H1 (cell line): ENCODE data around the gene SVIL. TPM values are rescaled to one million over a fixed set of nuclear protein-coding genes. Genes with fewer than 3 reads are reported as not detected.

Source experiments
- CTCF ChIA-PET: fragments of 300-600 bp; sonication (Branson Sonifier 250); formaldehyde crosslinking; loops from one replicate; lab custom pipeline; 2021; ENCODE audit not compliant: partially characterized antibody; lab: Charles Lee
- POLR2A ChIA-PET: fragments of 300-600 bp; sonication (Branson Sonifier 250); formaldehyde crosslinking; loops from one replicate; lab custom pipeline; 2021; ENCODE audit warnings: inconsistent platforms; ENCODE audit not compliant: partially characterized antibody; lab: Charles Lee
- DNase-seq, 2 experiments: peaks; one replicate each; pipeline versions ENCODE4 v3.0.0 to v3.0.0-alpha.2; 2010 to 2022; ENCODE audit warnings: low spot score in 2 of 2, low read depth in 1 of 2, mixed read lengths in 1 of 2
- FAIRE-seq: peaks from 2 replicates; lab custom pipeline; 2011; peaks lifted over from hg19 to GRCh38; lab: Jason Lieb, UNC
- H2AFZ ChIP-seq: 2 replicates; pipeline ENCODE4 v1.8.1; 2012; ENCODE audit warnings: low read length, inconsistent platforms
- H2AK5ac ChIP-seq: 2 replicates; pipeline ENCODE4 v1.6.1; 2013; ENCODE audit warnings: low read depth, low read length
- H2BK120ac ChIP-seq: replicated peaks from 2 replicates; pipeline ENCODE3; 2013; ENCODE audit warnings: low read depth, low read length, inconsistent platforms
- H2BK12ac ChIP-seq: 2 replicates; pipeline ENCODE4 v1.6.1; 2013; ENCODE audit warnings: low read depth, low read length
- H2BK15ac ChIP-seq: 2 replicates; pipeline ENCODE4 v1.6.1; 2013; ENCODE audit warnings: low read length
- H2BK20ac ChIP-seq: 2 replicates; pipeline ENCODE4 v1.6.1; 2013; ENCODE audit warnings: low read length
- H2BK5ac ChIP-seq: 2 replicates; pipeline ENCODE4 v1.6.1; 2013; ENCODE audit warnings: low read depth, low read length
- H3K14ac ChIP-seq: 2 replicates; pipeline ENCODE4 v1.6.1; 2013; ENCODE audit warnings: inconsistent platforms; ENCODE audit not compliant: insufficient read length
- H3K18ac ChIP-seq: 2 replicates; pipeline ENCODE4 v1.6.1; 2013; ENCODE audit warnings: low read length; ENCODE audit errors: extremely low read depth
- H3K23ac ChIP-seq: 2 replicates; pipeline ENCODE4 v1.6.1; 2013; ENCODE audit warnings: inconsistent platforms; ENCODE audit not compliant: insufficient read length
- H3K23me2 ChIP-seq: 2 replicates; pipeline ENCODE4 v1.6.1; 2013; ENCODE audit warnings: low read depth, low read length
- H3K27ac ChIP-seq: 2 replicates; pipeline ENCODE4 v1.6.1; 2011; ENCODE audit warnings: low read depth, low read length, inconsistent platforms
- H3K27me3 ChIP-seq, 4 experiments: replicated peaks in 1 of 4; 1 replicate in 1 of 4; 2 replicates in 3 of 4; pipeline versions ENCODE4 v1.6.1 to v1.8.1; 2011 to 2013; ENCODE audit warnings: low read length in 3 of 4, mild to moderate bottlenecking in 3 of 4, inconsistent platforms in 2 of 4, mixed read lengths in 2 of 4, moderate library complexity in 1 of 4; ENCODE audit not compliant: control insufficient read depth in 3 of 4, insufficient read depth in 3 of 4; ENCODE audit errors: extremely low read depth in 1 of 4
- H3K36me3 ChIP-seq, 4 experiments: 2 replicates each; pipeline versions ENCODE4 v1.6.1 to v1.8.1; 2011 to 2013; ENCODE audit warnings: mild to moderate bottlenecking in 4 of 4, low read length in 3 of 4, moderate library complexity in 2 of 4, control low read depth in 1 of 4, inconsistent platforms in 1 of 4; ENCODE audit not compliant: insufficient read depth in 4 of 4, control insufficient read depth in 2 of 4
- H3K4ac ChIP-seq: replicated peaks from 2 replicates; pipeline ENCODE3; 2013; ENCODE audit warnings: low read length, low read depth, mixed read lengths, inconsistent platforms; ENCODE audit not compliant: insufficient read length
- H3K4me1 ChIP-seq, 4 experiments: replicated peaks in 1 of 4; 1 replicate in 1 of 4; 2 replicates in 3 of 4; pipeline versions ENCODE4 v1.6.1 to v1.8.1; 2011 to 2013; ENCODE audit warnings: low read length in 3 of 4, inconsistent platforms in 2 of 4, mixed read lengths in 1 of 4; ENCODE audit not compliant: insufficient read depth in 4 of 4, control insufficient read depth in 3 of 4
- H3K4me2 ChIP-seq, 2 experiments: 2 replicates each; pipeline versions ENCODE4 v1.6.1 to v1.8.1; 2011 to 2013; ENCODE audit warnings: low read depth in 2 of 2, low read length in 2 of 2, control low read depth in 1 of 2, inconsistent platforms in 1 of 2, mild to moderate bottlenecking in 1 of 2; ENCODE audit not compliant: insufficient read depth in 1 of 2
- H3K4me3 ChIP-seq, 4 experiments: fragments of 200-600, 300-600 bp in 1 of 4; sonication (generic), shearing (Covaris generic), sonication (Bioruptor Twin) in 1 of 4; 2 replicates each; pipeline versions ENCODE4 v1.5.1 to v1.8.1; 2011 to 2016; ENCODE audit warnings: low read length in 4 of 4, low read depth in 3 of 4, control low read depth in 2 of 4, inconsistent platforms in 2 of 4, mild to moderate bottlenecking in 2 of 4, mixed read lengths in 1 of 4, moderate library complexity in 1 of 4; ENCODE audit not compliant: insufficient read depth in 2 of 4; ENCODE audit errors: extremely low read depth in 1 of 4
- H3K56ac ChIP-seq: replicated peaks from 2 replicates; pipeline ENCODE3; 2013; ENCODE audit warnings: low read depth, mild to moderate bottlenecking, mixed read lengths, low read length, inconsistent platforms; ENCODE audit not compliant: insufficient read length
- H3K79me1 ChIP-seq: 2 replicates; pipeline ENCODE4 v1.6.1; 2013; ENCODE audit warnings: low read depth, low read length, control low read depth
- H3K79me2 ChIP-seq, 2 experiments: 2 replicates each; pipeline versions ENCODE4 v1.6.1 to v1.8.1; 2012 to 2013; ENCODE audit warnings: low read length in 2 of 2, mild to moderate bottlenecking in 2 of 2, inconsistent platforms in 1 of 2; ENCODE audit not compliant: insufficient read depth in 2 of 2, control insufficient read depth in 1 of 2
- H3K9ac ChIP-seq, 4 experiments: replicated peaks in 1 of 4; 1 replicate in 1 of 4; 2 replicates in 3 of 4; pipeline versions ENCODE4 v1.6.1 to v1.8.1; 2011 to 2013; ENCODE audit warnings: low read depth in 3 of 4, low read length in 3 of 4, control low read depth in 2 of 4, mild to moderate bottlenecking in 2 of 4, moderate library complexity in 2 of 4, inconsistent platforms in 1 of 4; ENCODE audit errors: extremely low read depth in 1 of 4
- H3K9me3 ChIP-seq, 2 experiments: 2 replicates each; pipeline versions ENCODE4 v1.6.1 to v1.8.1; 2012 to 2013; ENCODE audit warnings: mild to moderate bottlenecking in 2 of 2, moderate library complexity in 2 of 2, control low read depth in 1 of 2, inconsistent platforms in 1 of 2, low read depth in 1 of 2, low read length in 1 of 2, mixed read lengths in 1 of 2; ENCODE audit not compliant: insufficient read depth in 2 of 2
- H4K20me1 ChIP-seq, 2 experiments: replicated peaks in 1 of 2; 2 replicates each; pipeline versions ENCODE3 to v1.8.1; 2011 to 2013; ENCODE audit warnings: inconsistent platforms in 2 of 2, low read length in 2 of 2, mild to moderate bottlenecking in 1 of 2; ENCODE audit not compliant: insufficient read depth in 2 of 2, control insufficient read depth in 1 of 2
- H4K5ac ChIP-seq: 2 replicates; pipeline ENCODE4 v1.6.1; 2013; ENCODE audit warnings: low read length, low read depth, mixed read lengths, inconsistent platforms; ENCODE audit not compliant: insufficient read length
- H4K8ac ChIP-seq: 2 replicates; pipeline ENCODE4 v1.8.0; 2013; ENCODE audit warnings: mild to moderate bottlenecking, moderate library complexity, low read length, inconsistent platforms; ENCODE audit not compliant: insufficient read depth; ENCODE audit errors: extremely low read depth
- H4K91ac ChIP-seq: replicated peaks from 2 replicates; pipeline ENCODE3; 2013; ENCODE audit warnings: low read length, mixed read lengths, inconsistent platforms; ENCODE audit not compliant: insufficient read length
- BACH1 ChIP-seq: IDR thresholded peaks from 2 replicates; pipeline ENCODE4 v1.6.1; 2012; ENCODE audit warnings: low read length, improper control_type of control experiment
- CTBP2 ChIP-seq: IDR thresholded peaks from 2 replicates; pipeline ENCODE4 v1.7.0; 2011; ENCODE audit warnings: borderline replicate concordance, mild to moderate bottlenecking, moderate library complexity, mixed read lengths, low read length; ENCODE audit not compliant: insufficient read depth, insufficient read length
- FOSL1 ChIP-seq: IDR thresholded peaks from 2 replicates; pipeline ENCODE4 v1.6.1; 2011; ENCODE audit warnings: mild to moderate bottlenecking, low read depth, low read length, moderate library complexity; ENCODE audit not compliant: insufficient read depth
- KDM5A ChIP-seq: fragments of 200-600 bp; IDR thresholded peaks from 2 replicates; pipeline ENCODE4 v1.7.1; 2012; ENCODE audit warnings: mild to moderate bottlenecking, low read length, inconsistent platforms, mixed read lengths
- MAFK ChIP-seq: IDR thresholded peaks from 2 replicates; pipeline ENCODE4 v1.6.1; 2012; ENCODE audit warnings: low read depth, mild to moderate bottlenecking, improper control_type of control experiment, low read length
- POU5F1 ChIP-seq: IDR thresholded peaks from 2 replicates; pipeline ENCODE4 v1.6.1; 2011; ENCODE audit warnings: low read depth, mild to moderate bottlenecking, low read length, moderate library complexity
- RFX5 ChIP-seq: IDR thresholded peaks from 2 replicates; pipeline ENCODE4 v1.6.1; 2011; ENCODE audit warnings: low read depth, low read length, improper control_type of control experiment, borderline replicate concordance
- RXRA ChIP-seq: IDR thresholded peaks from 2 replicates; pipeline ENCODE4 v1.6.1; 2011; ENCODE audit warnings: low read depth, mild to moderate bottlenecking, low read length, moderate library complexity; ENCODE audit not compliant: insufficient read depth
- SP2 ChIP-seq: IDR thresholded peaks from 2 replicates; pipeline ENCODE4 v1.6.1; 2012; ENCODE audit warnings: mild to moderate bottlenecking, low read length, inconsistent platforms
- SP4 ChIP-seq: IDR thresholded peaks from 2 replicates; pipeline ENCODE4 v1.6.1; 2012; ENCODE audit warnings: low read length, inconsistent platforms
- WGBS, 2 experiments: shearing (Covaris generic) in 1 of 2; methylation state at CpG; one replicate each; pipeline versions ENCODE4 v1.1.6 to v1.1.7; 2013 to 2015; ENCODE audit warnings: low lambda C conversion rate in 2 of 2, mixed read lengths in 2 of 2, inconsistent platforms in 1 of 2, low coverage in 1 of 2, missing lambda C conversion rate in 1 of 2; ENCODE audit not compliant: insufficient replicate concordance in 2 of 2, insufficient coverage in 1 of 2, insufficient read length in 1 of 2; ENCODE audit errors: extremely low coverage in 1 of 2, missing lambda C conversion rate in 1 of 2; 5-methylcytosine and 5-hydroxymethylcytosine counted together
- polyA plus RNA-seq, 7 experiments: library from polyadenylated mRNA; depleted of rRNA in 3 of 7; stranded (reverse) in 5 of 7; unstranded in 2 of 7; fragments of >200 nt in 5 of 7; fragments of 200-250 nt in 2 of 7; gene quantifications; 1 replicate in 5 of 7; 2 replicates in 1 of 7; 4 replicates in 1 of 7; pipeline versions ENCODE4 v1.2.1 to v1.2.3, GENCODE V29; 2011 to 2013; ENCODE audit warnings: missing spikeins in 2 of 7, mixed read lengths in 2 of 7
- total RNA-seq: library from RNA; stranded (reverse); fragmentation: NEBNext Ultra II Directional; extraction: Animal tissue kit (Norgen Biotek cat#: 25700); gene quantifications from 2 replicates; pipeline ENCODE4 v1.2.1, GENCODE V29; 2021
- TF ChIP-seq, protein P1 (sequence below): IDR thresholded peaks from 2 replicates; pipeline ENCODE4 v1.6.1; 2012; ENCODE audit warnings: inconsistent platforms

SVIL gene
- total and polyA plus RNA-seq, 2 of the 8 experiments (the other 6 are each of a cell fraction or from before 2014, with no cell fraction given): 4.7 to 15.4 TPM

DNA sequence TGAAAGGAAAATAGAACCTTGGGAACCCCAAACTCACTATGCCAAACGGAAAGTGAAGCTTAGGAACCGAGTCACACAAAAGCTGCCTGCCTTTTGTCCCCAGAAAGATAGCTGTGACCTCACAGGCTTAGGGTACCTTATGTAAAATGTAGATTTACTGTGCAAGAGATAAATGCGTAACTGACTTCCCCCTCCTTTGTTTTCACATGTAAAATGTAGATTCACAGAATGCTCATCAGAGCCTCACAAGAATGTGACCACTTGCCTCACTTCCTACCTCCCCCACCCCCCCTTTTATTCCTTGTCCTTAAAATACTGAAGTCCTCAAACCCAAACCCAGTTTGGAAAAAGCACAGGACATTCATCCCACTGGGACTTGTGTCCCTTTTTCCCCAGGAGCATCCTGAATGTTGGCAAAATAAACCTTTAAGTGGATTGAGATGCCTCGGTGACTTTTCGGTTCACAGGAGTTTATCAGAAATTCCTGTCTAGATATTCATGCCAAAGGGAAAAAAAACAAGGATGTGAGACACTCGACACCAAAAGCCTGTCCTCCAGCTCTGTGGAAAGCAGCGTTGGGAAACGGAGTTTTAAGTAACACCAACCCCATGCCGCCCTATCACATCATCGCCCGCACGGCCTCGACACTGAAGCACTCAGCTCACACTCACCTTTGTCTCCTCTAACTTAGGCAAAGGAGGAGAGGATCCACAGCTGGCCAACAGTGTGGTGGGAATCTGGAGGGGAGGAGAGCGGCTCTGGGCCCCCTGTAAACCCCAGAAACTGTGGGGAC, 45.9 kb downstream of the SVIL start:
- Histone ChIP-seq H4K8ac (no peak overlapping the region), H3K18ac (peak overlapping the region; percentile 60), H4K20me1 (peaks cover 0 to 2% of the 10 kb centered on the region in 2 experiments), H2BK120ac (peak overlapping the region; percentile 52), H2AK5ac (0 out of 2 replicates have a peak overlapping the region, but pooled peaks have one; percentile 65), H3K36me3 (no peaks in the 10 kb centered on the region), H3K4me1 (peaks cover 9 to 21% (median 17%) of the 10 kb centered on the region in 4 experiments), H3K23ac (no peak overlapping the region), H3K79me2 (peaks cover 0 to 4% of the 10 kb centered on the region in 2 experiments; a peak in 1 of 4 replicates), H3K9ac (no peak overlapping the region), H3K14ac (no peak overlapping the region), H4K5ac (no peak overlapping the region), H4K91ac (peak overlapping the region; percentile 80), H3K9me3 (no peaks in the 10 kb centered on the region), H3K4me2 (peak overlapping the region in 1 of 2 experiments; percentile 12; a peak in 3 of 4 replicates), H3K27me3 (no peaks in the 10 kb centered on the region), H3K79me1 (no peaks in the 10 kb centered on the region), H3K56ac (no peak overlapping the region), H3K4ac (peak overlapping the region; percentile 41), H2AFZ (no peak overlapping the region), H2BK15ac (0 out of 2 replicates have a peak overlapping the region, but pooled peaks have one; percentile 61), H3K27ac (0 out of 2 replicates have a peak overlapping the region, but pooled peaks have one; percentile 27), H2BK12ac (peak overlapping the region; percentile 90), H3K4me3 (peak overlapping the region in 1 of 4 experiments; percentile 16; a peak in 1 of 8 replicates), H2BK5ac (peak overlapping the region; percentile 90; the same call in 1 of the 2 replicates), H2BK20ac (peak overlapping the region; percentile 86; the same call in 1 of the 2 replicates), H3K23me2 (no peaks in the 10 kb centered on the region)
- no peak for FAIRE-seq
- no peak for DNase-seq
- POLR2A ChIA-PET: interaction anchor here (1.1 to 1.3 kb wide), 2 partner anchors 61 to 171 kb away, joined by 3 to 6 read pairs; no protein-coding TSS in a partner anchor
- CTCF ChIA-PET: interaction anchor here (0.6 to 2.6 kb wide), 10 partner anchors 9 to 104 kb away, joined by 3 to 10 read pairs (median 3); partner anchors contain the start of gene SVIL
- 63% methylated on average over 13 of the region's 14 CpGs; no CpG with 5 or more reads in 1 of the 2 experiments for WGBS, 2 experiments
- TF ChIP-seq KDM5A: no peak
- no peak for TF ChIP-seq MAFK
- TF ChIP-seq, protein P1, sequence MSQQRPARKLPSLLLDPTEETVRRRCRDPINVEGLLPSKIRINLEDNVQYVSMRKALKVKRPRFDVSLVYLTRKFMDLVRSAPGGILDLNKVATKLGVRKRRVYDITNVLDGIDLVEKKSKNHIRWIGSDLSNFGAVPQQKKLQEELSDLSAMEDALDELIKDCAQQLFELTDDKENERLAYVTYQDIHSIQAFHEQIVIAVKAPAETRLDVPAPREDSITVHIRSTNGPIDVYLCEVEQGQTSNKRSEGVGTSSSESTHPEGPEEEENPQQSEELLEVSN: no peak
- TF ChIP-seq POU5F1: no peak
- no peak for TF ChIP-seq FOSL1
- TF ChIP-seq SP4: no peak
- TF ChIP-seq RFX5: no peak
- TF ChIP-seq BACH1: no peak
- TF ChIP-seq SP2: no peak
- TF ChIP-seq CTBP2: no peak
- no peak for TF ChIP-seq RXRA
